H9 (cell line): ENCODE measurements around the gene ME3. TPM values are rescaled to one million over a fixed set of nuclear protein-coding genes. Genes with fewer than 3 reads are reported as not detected.

ENCODE experiments used
- DNase-seq: peaks from one replicate; pipeline ENCODE4 v3.0.0-alpha.2; 2017
- H2AFZ ChIP-seq: one replicate; pipeline ENCODE4 v1.6.1; 2013; ENCODE audit warnings: mild to moderate bottlenecking, low read length, control low read depth, moderate library complexity
- H2AK5ac ChIP-seq: 2 replicates; pipeline ENCODE4 v1.6.1; 2013; ENCODE audit warnings: low read length, control low read depth, mixed read lengths; ENCODE audit not compliant: insufficient read length
- H2BK120ac ChIP-seq: one replicate; pipeline ENCODE4 v1.6.1; 2013; ENCODE audit warnings: low read depth, mild to moderate bottlenecking, low read length, control low read depth, inconsistent platforms; ENCODE audit not compliant: poor library complexity, severe bottlenecking
- H2BK12ac ChIP-seq: 2 replicates; pipeline ENCODE4 v1.6.1; 2013; ENCODE audit warnings: low read length, control low read depth, mixed read lengths, low read depth; ENCODE audit not compliant: insufficient read length
- H2BK15ac ChIP-seq: 2 replicates; pipeline ENCODE4 v1.6.1; 2013; ENCODE audit warnings: low read depth, low read length, control low read depth
- H2BK20ac ChIP-seq: one replicate; pipeline ENCODE4 v1.6.1; 2013; ENCODE audit warnings: low read depth, mild to moderate bottlenecking, low read length, control low read depth, inconsistent platforms; ENCODE audit not compliant: poor library complexity, severe bottlenecking
- H2BK5ac ChIP-seq: 2 replicates; pipeline ENCODE4 v1.6.1; 2013; ENCODE audit warnings: low read length, control low read depth, mixed read lengths; ENCODE audit not compliant: insufficient read length
- H3K14ac ChIP-seq: 2 replicates; pipeline ENCODE4 v1.6.1; 2013; ENCODE audit warnings: low read length, control low read depth; ENCODE audit not compliant: insufficient read depth
- H3K18ac ChIP-seq: 2 replicates; pipeline ENCODE4 v1.6.1; 2013; ENCODE audit warnings: low read depth, mild to moderate bottlenecking, mixed read lengths, low read length, control low read depth; ENCODE audit not compliant: insufficient read length
- H3K23ac ChIP-seq: 2 replicates; pipeline ENCODE4 v1.6.1; 2013; ENCODE audit warnings: low read length, control low read depth, mixed read lengths, low read depth; ENCODE audit not compliant: insufficient read length
- H3K23me2 ChIP-seq: 2 replicates; pipeline ENCODE4 v1.6.1; 2013; ENCODE audit warnings: low read depth, mild to moderate bottlenecking, mixed read lengths, low read length, control low read depth; ENCODE audit not compliant: insufficient read length, poor library complexity, severe bottlenecking
- H3K27ac ChIP-seq: 2 replicates; pipeline ENCODE4 v1.5.1; 2013; ENCODE audit warnings: low read length, control low read depth, mixed read lengths, low read depth; ENCODE audit not compliant: insufficient read length
- H3K27me3 ChIP-seq: 2 replicates; pipeline ENCODE4 v1.6.1; 2013; ENCODE audit warnings: low read length, control low read depth, inconsistent platforms; ENCODE audit not compliant: insufficient read depth
- H3K4ac ChIP-seq: 2 replicates; pipeline ENCODE4 v1.6.1; 2013; ENCODE audit warnings: low read depth, mild to moderate bottlenecking, control low read depth, inconsistent platforms, low read length, moderate library complexity
- H3K4me1 ChIP-seq: 2 replicates; pipeline ENCODE4 v1.6.1; 2013; ENCODE audit warnings: low read length, control low read depth, inconsistent platforms; ENCODE audit not compliant: insufficient read depth
- H3K4me2 ChIP-seq: 2 replicates; pipeline ENCODE4 v1.6.1; 2013; ENCODE audit warnings: low read length, control low read depth, mixed read lengths; ENCODE audit not compliant: insufficient read length, insufficient read depth
- H3K56ac ChIP-seq: 2 replicates; pipeline ENCODE4 v1.6.1; 2013; ENCODE audit warnings: low read depth, mild to moderate bottlenecking, mixed read lengths, low read length, control low read depth; ENCODE audit not compliant: insufficient read length
- H3K79me1 ChIP-seq: 2 replicates; pipeline ENCODE4 v1.6.1; 2013; ENCODE audit warnings: low read depth, mild to moderate bottlenecking, moderate library complexity, low read length, control low read depth, inconsistent platforms; ENCODE audit not compliant: insufficient read depth, poor library complexity, severe bottlenecking
- H3K79me2 ChIP-seq: 2 replicates; pipeline ENCODE4 v1.6.1; 2013; ENCODE audit warnings: low read length, control low read depth, inconsistent platforms; ENCODE audit not compliant: insufficient read depth
- H3K9ac ChIP-seq: 2 replicates; pipeline ENCODE4 v1.6.1; 2013; ENCODE audit warnings: low read length, control low read depth, mixed read lengths; ENCODE audit not compliant: insufficient read length; ENCODE audit errors: extremely low read depth
- H3K9me3 ChIP-seq: one replicate; pipeline ENCODE4 v1.6.1; 2013; ENCODE audit warnings: low read depth, low read length, inconsistent platforms; ENCODE audit not compliant: control insufficient read depth
- H3T11ph ChIP-seq: one replicate; pipeline ENCODE4 v1.6.1; 2013; ENCODE audit warnings: mild to moderate bottlenecking, low read length, control low read depth, inconsistent platforms
- H4K20me1 ChIP-seq: one replicate; pipeline ENCODE4 v1.6.1; 2013; ENCODE audit not compliant: control insufficient read depth, insufficient read length, insufficient read depth
- H4K5ac ChIP-seq: 2 replicates; pipeline ENCODE4 v1.6.1; 2013; ENCODE audit warnings: low read depth, mild to moderate bottlenecking, mixed read lengths, low read length, control low read depth; ENCODE audit not compliant: insufficient read length
- H4K8ac ChIP-seq: replicated peaks from 2 replicates; pipeline ENCODE4 v1.6.1; 2013; ENCODE audit warnings: low read length, control low read depth, mixed read lengths, low read depth; ENCODE audit not compliant: insufficient read length
- H4K91ac ChIP-seq: 2 replicates; pipeline ENCODE4 v1.6.1; 2013; ENCODE audit warnings: low read depth, mild to moderate bottlenecking, moderate library complexity, mixed read lengths, low read length, control low read depth; ENCODE audit not compliant: insufficient read length
- H3K27ac Mint-ChIP-seq, 3 experiments: 2 replicates in 2 of 3; 3 replicates in 1 of 3; pipeline ENCODE4 v1.8.0; 2020 to 2021; ENCODE audit warnings: mixed read lengths in 3 of 3, mild to moderate bottlenecking in 1 of 3, moderate library complexity in 1 of 3
- H3K27me3 Mint-ChIP-seq: 2 replicates; pipeline ENCODE4 v1.8.0; 2021; ENCODE audit warnings: low read depth, mild to moderate bottlenecking, moderate library complexity, mixed read lengths
- H3K36me3 Mint-ChIP-seq, 3 experiments: 2 replicates in 2 of 3; 3 replicates in 1 of 3; pipeline ENCODE4 v1.8.0; 2020 to 2021; ENCODE audit warnings: low read depth in 3 of 3, mixed read lengths in 3 of 3; ENCODE audit not compliant: insufficient read depth in 1 of 3
- H3K4me1 Mint-ChIP-seq, 2 experiments: 2 replicates each; pipeline ENCODE4 v1.8.0; 2020; ENCODE audit warnings: mixed read lengths in 2 of 2
- H3K4me3 Mint-ChIP-seq, 2 experiments: 2 replicates in 1 of 2; 3 replicates in 1 of 2; pipeline ENCODE4 v1.8.0; 2020 to 2021; ENCODE audit warnings: mild to moderate bottlenecking in 2 of 2, mixed read lengths in 2 of 2, moderate library complexity in 1 of 2
- H3K9me3 Mint-ChIP-seq, 2 experiments: 2 replicates in 1 of 2; 3 replicates in 1 of 2; pipeline ENCODE4 v1.8.0; 2020; ENCODE audit warnings: mild to moderate bottlenecking in 2 of 2, mixed read lengths in 2 of 2, moderate library complexity in 1 of 2
- WGBS: extraction: QIAGEN DNeasy Blood & Tissue Kit; methylation state at CpG from one replicate; pipeline ENCODE4 v1.1.7; 2013; ENCODE audit warnings: missing lambda C conversion rate, low lambda C conversion rate, mixed read lengths; ENCODE audit not compliant: insufficient read length; ENCODE audit errors: extremely low coverage; 5-methylcytosine and 5-hydroxymethylcytosine counted together
- total RNA-seq: library from RNA; stranded (reverse); gene quantifications from 2 replicates; pipeline ENCODE4 v1.2.1, GENCODE V29; 2021
- TF ChIP-seq, protein P1 (sequence below): fragments of 200-600 bp; sonication (generic); conservative IDR thresholded peaks from 3 replicates; pipeline ENCODE4 v1.8.0; 2021; ENCODE audit warnings: antibody characterized with exemption, mild to moderate bottlenecking

The ME3 gene
- total RNA-seq, 1 experiment from 2014 or later = 2.8 TPM

DNA sequence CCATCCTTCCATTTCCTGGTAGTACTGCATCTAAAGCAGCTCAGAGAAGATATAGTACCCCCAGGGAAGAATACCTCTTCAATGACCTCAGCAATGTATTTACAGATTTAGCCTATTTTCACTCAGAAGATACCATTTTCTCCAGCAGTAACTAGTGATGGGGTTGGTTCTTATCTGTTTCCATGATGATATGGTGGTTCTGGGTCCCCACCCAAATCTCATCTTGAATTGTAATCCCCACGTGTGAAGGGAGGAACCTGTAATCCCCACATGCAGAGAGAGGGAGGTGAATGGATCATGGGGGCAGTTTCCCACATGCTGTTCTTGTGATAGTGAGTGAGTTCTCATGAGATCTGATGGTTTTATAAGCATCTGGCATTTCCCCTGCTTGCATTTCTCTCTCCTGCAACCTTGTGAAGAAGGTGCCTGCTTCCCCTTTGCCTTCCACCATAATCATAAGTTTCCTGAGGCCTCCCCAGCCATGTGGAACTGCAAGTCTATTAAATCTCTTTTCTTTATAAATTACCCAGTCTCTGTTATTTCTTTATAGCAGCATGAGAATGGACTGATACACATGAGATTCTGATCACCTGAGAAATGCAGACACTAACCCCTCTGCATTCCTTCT lies 158.6 kb downstream of the ME3 start:
- no peak overlapping the region for H2BK20ac ChIP-seq
- H2BK5ac ChIP-seq = no peak overlapping the region
- H4K91ac ChIP-seq = no peak overlapping the region
- no peak overlapping the region for H3K27ac Mint-ChIP-seq
- no peak overlapping the region for H4K5ac ChIP-seq
- peaks cover 0 to 3% of the 10 kb centered on the region in 2 experiments; a peak in 2 of 4 replicates for H3K4me1 Mint-ChIP-seq
- no peak overlapping the region for H3K9ac ChIP-seq
- H3K79me2 ChIP-seq = no peaks in the 10 kb centered on the region
- no peak overlapping the region for H3K4me3 Mint-ChIP-seq
- H3K79me1 ChIP-seq = no peaks in the 10 kb centered on the region
- H3K56ac ChIP-seq = no peak overlapping the region
- H3K27ac ChIP-seq = no peak overlapping the region
- H3K9me3 ChIP-seq = peaks cover 17% of the 10 kb centered on the region
- H2AFZ ChIP-seq = no peak overlapping the region
- H2BK120ac ChIP-seq = no peak overlapping the region
- H4K8ac ChIP-seq = no peak overlapping the region
- no CpG with 5 or more reads among the region's 1 CpG for WGBS
- H4K20me1 ChIP-seq = no peaks in the 10 kb centered on the region
- no peak overlapping the region for H3K23ac ChIP-seq
- no peak overlapping the region for H3T11ph ChIP-seq
- no peak overlapping the region for H3K4ac ChIP-seq
- H3K4me2 ChIP-seq = no peak overlapping the region
- H3K14ac ChIP-seq = no peak overlapping the region
- no peaks in the 10 kb centered on the region for H3K27me3 ChIP-seq
- H3K36me3 Mint-ChIP-seq = no peaks in the 10 kb centered on the region
- H3K4me1 ChIP-seq = peaks cover 2% of the 10 kb centered on the region; the same call in 1 of the 2 replicates
- TF ChIP-seq, protein P1, sequence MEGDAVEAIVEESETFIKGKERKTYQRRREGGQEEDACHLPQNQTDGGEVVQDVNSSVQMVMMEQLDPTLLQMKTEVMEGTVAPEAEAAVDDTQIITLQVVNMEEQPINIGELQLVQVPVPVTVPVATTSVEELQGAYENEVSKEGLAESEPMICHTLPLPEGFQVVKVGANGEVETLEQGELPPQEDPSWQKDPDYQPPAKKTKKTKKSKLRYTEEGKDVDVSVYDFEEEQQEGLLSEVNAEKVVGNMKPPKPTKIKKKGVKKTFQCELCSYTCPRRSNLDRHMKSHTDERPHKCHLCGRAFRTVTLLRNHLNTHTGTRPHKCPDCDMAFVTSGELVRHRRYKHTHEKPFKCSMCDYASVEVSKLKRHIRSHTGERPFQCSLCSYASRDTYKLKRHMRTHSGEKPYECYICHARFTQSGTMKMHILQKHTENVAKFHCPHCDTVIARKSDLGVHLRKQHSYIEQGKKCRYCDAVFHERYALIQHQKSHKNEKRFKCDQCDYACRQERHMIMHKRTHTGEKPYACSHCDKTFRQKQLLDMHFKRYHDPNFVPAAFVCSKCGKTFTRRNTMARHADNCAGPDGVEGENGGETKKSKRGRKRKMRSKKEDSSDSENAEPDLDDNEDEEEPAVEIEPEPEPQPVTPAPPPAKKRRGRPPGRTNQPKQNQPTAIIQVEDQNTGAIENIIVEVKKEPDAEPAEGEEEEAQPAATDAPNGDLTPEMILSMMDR = no peak
- H3K18ac ChIP-seq = no peak overlapping the region
- H2BK15ac ChIP-seq = no peak overlapping the region
- H3K27me3 Mint-ChIP-seq = no peaks in the 10 kb centered on the region
- H2BK12ac ChIP-seq = no peak overlapping the region
- no peak for DNase-seq
- no peaks in the 10 kb centered on the region for H3K9me3 Mint-ChIP-seq
- H2AK5ac ChIP-seq = no peak overlapping the region
- H3K23me2 ChIP-seq = no peaks in the 10 kb centered on the region
